IPS-NIHi11 (cell line): ENCODE data around the gene SAMHD1.
"Not testable (repeated sequence)": the region's sequence is repeated elsewhere in the genome, so short reads cannot be mapped to it uniquely, and the experiment has no call there.

Experiments
- DNase-seq: peaks from one replicate; pipeline ENCODE4 v3.0.0; 2012; ENCODE audit warnings: mixed read lengths, low spot score

Gene SAMHD1

DNA sequence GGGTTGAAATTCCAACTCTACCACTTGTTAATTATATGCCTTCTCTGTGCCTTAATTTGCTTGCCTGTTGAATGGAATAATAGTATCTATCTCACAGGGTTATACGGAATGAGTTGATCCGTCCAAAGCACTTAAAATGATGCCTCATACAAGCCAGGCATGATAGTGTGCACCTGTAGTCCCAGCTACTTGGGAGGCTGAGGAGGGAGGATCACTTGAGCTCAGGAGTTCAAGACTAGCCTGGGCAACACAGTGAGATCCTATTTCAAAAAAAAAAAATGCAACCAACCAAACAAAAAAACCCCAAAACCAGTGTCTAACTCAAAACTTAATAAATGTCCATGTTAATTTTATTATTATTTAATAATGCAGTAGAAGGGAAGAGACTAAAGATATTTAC lies 35.3 kb downstream of the SAMHD1 start:
- DNase-seq, result no peak

DNA sequence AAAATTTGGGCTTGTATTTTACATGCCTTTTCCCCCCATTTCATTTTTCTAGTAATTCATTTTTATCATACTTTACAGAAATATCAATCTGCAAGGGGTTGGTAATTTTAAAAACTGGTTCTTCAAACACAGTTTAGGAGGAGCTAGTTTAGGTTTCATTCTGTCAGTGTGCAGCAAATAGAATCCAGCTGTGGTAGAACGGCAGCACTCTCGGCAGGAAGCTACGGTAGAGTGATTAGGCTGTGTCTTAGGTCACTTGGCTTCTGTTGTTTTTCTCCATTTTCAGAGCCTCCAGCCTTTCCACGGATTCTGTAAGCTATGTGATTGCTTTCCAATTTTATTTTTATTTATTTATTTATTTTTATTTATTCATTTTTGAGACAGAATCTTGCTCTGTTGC lies 42.9 kb downstream of the SAMHD1 start:
- DNase-seq, result no peak

DNA sequence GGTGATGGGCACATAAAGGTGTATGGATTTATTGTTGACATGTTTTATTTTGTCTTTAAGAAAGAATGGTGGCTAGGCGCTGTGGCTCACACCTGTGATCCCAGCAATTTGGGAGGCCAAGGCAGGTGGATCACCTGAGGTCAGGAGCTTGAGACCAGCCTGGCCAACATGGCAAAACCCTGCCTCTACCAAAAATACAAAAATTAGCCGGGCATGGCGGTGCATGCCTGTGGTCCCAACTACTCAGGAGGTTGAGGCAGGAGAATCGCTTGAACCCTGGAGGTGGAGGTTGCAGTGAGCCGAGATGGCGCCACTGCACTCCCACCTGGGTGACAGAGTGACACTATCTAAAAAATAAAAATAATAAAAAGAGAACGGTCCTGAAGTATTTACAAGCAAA lies 45.4 kb downstream of the SAMHD1 start:
- not testable (repeated sequence) for DNase-seq

DNA sequence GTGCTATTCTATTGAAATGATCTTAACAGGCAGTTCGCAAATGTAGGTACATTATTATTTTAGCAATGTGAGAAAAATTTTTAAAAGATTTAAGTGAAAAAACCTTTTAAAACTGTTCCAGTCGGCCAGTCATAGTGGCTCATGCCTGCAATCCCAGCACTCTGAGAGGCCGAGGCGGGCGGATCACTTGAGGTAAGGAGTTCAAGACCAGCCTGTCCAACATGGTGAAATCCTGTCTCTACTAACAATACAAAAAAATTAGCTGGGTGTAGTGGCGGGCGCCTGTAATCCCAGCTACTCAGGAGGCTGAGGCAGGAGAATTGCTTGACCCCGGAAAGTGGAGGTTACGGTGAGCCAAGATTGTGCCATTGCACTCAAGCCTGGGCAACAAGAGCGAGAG lies 45.9 kb downstream of the SAMHD1 start:
- DNase-seq, result not testable (repeated sequence)

DNA sequence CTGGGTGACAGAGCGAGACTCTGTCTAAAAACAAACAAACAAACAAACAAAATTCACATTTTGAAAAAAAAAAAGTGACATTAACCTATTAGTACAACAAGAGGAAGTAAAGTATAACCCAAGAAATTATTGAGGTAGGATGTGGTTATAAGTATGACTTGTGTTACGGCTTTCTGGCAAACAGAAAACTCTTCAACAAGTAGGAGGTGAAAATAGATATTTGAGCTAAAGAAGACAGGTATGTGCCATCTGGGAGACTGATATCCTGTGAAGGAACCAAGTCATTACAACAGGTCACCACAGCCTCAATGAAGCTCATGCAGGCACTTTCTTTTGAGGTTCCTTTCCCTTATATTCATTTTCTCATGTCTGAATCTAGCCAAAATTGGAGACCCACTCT lies 46.8 kb downstream of the SAMHD1 start:
- DNase-seq, result no peak

DNA sequence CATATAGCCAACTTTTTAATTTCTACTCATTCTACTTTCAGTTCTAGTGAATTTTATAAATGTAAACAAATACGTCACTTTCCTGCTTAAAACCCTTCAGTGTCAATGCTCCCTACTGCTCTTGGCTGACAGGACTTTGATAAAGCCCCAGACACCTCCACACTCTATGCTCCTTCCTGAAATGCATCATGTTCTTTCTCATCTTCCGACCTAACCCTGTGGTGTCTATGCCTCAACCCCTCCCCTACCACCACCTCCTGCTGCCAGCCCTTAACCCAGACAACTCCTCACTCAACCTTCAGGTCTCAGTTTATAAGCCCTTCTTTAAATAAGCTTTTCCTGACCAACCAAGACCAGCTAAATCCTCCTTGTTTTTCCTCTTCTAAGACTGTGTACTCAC lies 56.5 kb downstream of the SAMHD1 start:
- DNase-seq, result no peak

DNA sequence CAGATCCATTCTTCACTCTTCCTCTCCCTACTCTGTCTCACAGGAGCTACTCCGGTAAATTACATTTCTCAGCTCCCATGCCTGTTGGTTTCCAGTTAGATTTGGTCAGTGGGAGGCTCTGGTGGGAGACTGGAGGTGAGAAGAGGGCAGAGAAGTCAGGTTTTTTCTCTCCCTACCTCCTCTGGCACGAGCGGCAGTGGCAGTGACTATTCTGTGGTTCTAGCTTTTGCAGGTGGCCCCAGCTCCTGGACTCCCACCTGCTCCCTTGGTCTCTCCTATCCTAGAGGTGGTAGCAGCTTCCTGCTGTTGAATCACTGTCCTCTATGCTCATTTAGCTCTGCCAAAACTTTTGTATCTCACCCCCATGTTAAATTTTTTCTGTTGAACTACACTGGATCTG lies 57.7 kb downstream of the SAMHD1 start:
- no peak for DNase-seq

DNA sequence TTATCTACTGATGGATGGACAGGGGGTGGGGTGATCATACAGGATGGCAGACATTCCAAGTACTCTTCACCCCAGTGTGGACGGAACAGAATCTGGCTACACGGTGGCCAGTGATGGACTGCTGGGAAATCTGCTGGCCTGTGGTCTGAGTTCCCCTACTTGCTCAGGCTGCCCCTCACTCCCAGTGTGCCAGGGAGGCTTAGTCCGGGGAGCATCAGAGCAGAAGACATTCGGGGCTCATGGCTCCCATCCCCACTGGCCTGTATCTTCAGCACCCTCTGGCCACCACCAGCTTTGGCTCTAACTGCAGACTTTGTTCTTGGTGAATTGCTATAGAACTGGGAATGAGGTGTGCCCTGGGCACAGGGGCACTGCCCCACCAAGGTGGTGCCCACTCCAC lies 60.3 kb downstream of the SAMHD1 start:
- no peak for DNase-seq

DNA sequence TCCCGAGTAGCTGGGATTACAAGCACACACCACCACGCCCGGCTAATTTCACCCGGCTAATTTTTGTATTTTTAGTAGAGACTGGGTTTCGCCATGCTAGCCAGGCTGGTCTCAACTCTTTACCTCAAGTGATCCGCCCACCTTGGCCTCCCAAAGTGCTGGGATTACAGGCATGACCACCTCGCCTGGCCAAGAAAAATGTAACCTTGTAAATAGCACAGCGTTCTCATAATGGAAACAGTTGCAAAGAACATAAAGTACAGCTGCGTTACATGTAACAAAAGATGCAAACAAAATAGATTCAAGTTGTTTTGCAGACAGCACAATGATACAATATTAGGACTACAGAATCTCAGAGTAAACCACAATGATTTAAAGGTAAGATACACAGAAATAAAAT lies 60.9 kb downstream of the SAMHD1 start:
- no peak for DNase-seq

DNA sequence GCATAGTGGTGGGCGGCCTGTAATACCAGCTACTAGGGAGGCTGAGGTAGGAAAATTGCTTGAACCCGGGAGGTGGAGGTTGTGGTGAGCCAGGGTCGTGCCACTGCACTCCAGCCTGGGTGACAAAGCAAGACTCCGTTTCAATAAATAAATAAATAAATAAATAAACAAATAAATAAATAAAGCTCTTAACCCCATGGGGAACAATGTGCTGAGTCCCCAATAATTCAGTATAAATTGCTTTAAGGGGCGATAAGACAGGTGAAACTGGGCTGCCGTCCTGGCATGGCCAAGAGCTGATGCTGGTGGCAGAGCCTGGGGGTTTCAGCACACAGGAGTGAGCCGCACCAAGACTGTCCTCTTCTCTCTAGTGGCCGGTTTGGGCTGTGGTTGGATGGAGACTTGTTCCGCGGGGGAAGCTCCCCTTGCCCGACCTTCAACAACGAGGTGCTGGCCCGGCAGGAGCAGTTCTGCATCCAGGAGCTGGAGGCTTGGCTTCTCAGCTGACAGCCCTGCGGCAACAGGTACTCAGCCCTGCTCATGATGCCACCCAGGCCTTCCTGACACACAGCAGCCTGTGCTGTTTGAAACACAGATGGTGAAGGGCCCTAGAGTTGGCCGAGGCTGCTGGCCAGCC lies 62.5 kb downstream of the SAMHD1 start:
- DNase-seq, result no peak

DNA sequence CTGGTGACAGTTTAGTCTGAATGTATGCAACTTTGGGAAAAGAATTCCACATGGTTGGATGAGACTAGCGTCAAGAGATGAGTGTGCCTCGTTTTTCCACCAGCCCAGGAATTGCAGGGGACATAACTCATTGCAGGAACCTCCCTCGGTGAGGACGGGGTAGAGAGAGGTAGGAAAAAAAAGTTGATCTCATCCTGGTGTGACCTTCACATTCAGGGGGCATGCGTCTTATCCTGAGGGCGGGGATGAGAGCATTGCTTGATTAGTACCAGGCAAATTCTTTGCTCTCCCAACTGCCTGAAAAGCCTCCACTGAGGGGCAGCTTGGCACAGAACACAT lies 63.8 kb downstream of the SAMHD1 start:
- no peak for DNase-seq

DNA sequence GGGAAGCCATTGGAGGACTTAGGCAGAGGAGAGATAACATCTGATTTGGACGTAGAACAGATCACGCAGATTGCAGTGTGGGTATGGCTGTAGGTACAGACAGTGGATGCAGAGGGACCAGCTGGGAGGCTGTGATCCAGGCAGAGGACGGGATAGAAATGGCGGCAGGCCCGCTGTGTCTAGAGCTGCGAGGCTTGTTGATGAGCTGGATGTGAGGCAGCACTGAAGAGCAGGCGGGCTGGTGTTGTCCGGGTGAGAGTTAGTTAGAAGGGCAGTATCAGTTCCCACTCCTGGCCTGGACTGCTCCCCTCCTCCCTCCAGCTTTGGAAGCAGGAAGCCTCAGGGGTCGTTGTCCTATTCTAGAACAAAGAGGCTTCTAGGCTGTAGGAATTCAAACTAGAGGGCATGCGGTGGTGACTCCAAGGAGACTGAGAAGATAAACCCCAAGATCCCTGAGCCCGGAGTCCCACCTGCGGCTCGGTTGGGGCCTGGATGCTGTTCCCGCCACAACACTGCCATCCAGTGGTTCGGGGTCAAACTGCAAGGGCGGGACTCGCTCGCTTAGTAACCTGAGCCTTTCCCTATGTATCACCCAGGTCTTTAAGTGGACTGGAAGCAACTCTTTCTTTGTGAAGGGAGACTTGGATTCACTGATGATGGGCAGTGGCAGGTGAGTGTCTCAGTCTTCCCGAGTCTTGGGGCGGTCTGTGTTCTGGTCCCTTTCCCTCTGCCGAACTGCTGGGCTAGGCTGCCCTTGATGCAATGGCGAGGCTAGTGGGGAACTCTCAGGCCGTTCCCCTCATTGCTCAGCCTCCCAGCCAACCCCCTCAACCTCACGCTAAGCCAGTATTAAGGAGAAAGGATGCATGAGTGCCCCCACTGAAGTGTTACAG lies 64.4 kb downstream of the SAMHD1 start:
- DNase-seq, result peak; percentile 95

DNA sequence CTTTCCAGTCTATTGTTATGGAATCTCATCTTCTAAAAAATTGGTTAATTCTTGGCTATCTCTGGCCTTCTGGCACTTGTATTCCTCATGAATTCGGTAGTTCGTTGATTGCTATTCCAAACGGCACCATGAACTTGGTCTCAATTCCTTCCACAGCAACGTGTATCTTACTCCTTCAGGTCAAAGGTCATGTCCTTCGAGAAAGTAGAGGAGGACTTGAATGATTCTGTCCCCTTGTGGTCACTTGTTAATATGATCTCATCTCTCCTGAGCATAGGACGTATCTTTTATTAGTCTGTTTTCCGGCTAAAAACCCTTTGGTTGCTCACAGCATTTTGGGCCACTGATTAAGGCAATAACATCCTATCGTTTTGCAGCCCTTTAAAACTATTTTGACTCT lies 66.2 kb downstream of the SAMHD1 start:
- peak; percentile 43 for DNase-seq

DNA sequence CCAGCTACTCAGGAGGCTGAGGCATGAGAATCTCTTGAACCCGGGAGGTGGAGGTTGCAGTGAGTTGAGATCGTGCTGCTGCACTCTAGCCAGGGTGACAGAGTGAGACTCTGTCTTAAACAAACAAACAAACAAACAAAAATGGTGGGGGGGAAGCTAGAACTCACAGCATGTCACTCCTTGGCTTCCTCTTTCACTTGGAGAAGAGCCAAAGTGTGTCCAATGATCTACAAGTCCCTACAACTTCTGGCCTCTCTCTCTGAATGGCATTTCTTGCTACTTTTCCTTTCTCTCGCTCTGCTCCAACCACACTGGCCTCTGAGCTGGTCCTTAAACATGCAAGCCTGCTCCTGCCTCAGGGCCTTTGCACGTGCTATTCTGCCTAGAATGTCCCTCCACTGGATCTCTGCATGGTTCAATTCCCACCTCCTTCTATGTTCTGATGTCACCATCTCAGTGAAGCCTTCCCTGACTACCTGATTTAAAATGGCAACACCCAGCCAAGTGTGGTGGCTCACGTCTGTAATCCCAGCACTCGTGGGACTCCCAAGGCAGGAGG lies 67.5 kb downstream of the SAMHD1 start:
- no peak for DNase-seq

DNA sequence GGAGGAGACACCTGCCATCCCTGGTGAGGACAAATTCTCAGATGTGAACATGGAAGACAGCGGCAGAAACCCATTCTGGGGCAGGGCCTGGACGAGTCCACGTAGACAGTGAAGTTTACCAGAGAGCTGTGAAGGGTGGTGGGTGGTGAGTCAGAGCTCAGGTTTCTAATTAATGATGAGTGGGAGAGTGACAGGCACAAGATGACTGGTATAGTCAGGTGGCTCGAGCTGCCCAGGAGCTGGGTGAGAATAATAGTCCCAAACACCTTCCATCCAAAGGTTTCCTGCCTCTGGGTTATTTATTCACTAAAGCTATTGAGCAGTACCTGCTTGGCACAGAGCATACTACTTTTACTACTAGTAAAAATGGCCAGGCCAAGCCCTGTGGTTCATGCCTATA lies 69.6 kb downstream of the SAMHD1 start:
- no peak for DNase-seq

DNA sequence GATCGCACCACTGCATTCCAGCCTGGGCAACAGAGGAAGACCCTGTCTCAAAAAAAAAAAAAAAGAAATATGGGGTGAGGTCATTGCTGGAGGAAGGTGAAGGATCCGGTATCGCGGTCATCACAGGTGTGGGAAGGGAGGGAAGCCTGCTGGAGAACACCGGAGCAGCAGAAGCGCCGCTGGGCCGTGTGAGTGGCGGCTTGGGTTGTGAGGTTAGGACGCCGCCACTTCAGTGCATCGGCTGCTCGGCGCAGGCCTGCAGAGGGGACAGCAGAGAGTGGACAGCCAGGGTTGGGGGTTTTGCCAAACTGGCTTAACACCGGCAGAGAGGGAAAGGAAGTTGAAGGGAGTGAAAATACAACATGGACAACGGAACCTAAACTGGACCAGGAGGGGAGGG lies 70.2 kb downstream of the SAMHD1 start:
- DNase-seq, result no peak

DNA sequence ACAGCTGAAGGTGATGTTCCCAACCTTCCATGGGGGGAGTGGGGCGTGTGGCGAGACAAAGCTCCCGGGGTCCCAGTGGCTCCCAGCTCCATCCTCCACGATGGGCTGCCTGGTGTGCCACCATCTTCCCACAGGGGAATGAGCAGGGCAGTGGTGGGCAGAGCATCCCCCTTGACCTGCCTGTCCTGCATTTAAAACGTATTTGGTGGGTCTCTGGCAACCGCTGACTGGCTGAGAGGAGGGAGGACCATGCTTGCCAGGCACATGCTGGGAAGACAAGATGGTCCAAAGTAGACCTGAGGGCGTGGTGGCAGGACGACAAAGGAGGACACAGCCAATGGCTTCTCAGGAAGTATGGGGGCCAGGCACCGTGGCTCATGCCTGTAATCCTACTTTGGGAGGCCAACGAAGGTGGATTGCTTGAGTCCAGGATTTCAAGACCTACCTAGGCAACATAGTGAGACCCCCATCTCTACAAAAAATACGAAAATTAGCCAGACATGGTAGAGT lies 70.7 kb downstream of the SAMHD1 start:
- DNase-seq, result no peak

DNA sequence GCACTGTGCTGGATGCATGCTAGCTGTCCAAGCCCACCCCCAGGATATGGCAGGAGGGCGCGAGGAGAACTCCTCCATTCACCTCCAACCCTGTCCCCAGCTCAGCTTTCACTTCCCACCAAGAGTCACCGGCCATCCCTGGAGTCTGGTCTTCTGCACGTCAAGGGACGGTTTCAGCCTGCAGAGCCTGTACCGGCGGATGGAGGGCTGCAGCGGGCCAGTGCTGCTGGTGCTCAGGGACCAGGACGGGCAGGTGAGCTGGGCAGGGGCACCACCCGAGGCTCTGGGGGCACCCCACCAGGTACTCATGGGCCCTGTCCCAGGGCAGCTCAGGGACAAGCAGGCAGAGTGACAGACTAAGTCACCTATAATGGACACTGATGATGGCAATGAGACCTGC lies 72.6 kb downstream of the SAMHD1 start:
- no peak for DNase-seq

DNA sequence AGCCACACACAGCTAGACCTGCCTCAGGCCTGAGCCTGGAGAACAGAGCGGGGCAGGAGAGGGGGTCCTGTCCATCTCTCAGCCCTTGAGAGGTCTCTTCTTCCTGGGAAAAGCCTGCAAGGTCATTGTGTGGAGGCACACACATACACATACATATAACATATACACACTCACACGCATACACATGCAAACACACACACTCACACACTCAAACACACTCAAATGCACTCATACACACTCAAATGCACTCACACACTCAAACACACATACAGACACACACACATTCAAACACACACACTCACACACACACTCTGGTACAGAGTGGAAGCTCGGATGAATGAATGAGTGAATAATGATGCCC lies 75.1 kb downstream of the SAMHD1 start:
- DNase-seq, result no peak

DNA sequence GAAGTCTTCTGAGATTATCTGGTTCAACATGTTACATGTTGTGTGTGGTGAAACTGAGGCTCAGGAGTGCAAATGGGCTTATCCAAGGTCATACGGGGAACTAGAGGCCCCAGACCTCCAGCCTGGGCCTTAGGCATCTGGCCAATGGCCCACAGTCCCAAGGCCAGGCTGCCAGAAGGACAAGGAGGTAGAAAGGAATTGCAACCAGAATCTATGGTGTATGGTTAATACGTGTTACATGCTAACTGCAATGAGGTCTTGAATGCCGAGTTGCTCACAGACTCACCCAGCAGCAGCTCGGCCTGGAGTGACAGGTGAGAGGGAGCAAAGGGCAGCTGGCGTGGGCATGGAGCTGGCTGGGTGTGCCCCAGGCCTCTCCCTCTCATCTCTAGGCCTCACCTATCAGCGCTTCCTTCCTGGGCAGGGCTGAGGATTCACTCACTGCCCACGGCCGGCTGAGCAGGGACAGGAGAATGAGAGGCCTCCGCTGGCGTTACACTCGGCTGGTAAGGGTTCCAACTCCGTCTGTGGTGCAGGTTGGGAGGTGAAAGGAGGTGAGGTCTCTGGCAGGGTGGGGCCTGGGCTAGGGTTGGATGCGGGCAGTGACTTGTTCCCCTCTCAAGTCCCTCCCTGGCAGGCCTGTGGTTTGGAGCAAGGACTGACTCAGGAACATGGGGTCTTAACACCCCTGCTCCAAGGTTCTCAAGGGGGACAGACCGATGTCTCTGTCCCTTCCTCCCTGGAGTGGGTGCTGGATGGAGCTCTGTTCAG lies 75.6 kb downstream of the SAMHD1 start, which contains the start of gene TLDC2:
Gene TLDC2 (plus strand): TSS at position 437 of the 771 bp plus-strand sequence. CDS start 37 bp downstream, at position 474.
- DNase-seq, result no peak

DNA sequence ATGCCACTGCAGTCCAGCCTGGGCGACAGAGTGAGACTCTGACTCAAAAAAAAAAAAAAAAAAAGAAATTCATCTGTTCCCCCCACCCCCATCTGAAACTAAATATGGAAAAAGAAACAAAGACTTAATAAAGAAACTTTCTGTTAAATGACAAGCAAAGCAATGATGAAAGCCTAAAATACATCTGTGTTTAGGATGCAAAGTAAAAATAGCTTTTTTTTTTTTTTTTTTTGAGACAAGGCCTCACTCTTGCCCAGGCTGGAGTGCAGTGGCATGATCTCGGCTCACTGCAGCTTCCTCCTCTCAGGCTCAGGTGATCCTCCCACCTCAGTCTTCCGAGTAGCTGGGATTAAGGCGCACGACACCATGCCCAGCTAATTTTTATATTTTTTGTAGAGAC lies 76.4 kb downstream of the SAMHD1 start:
- not testable (repeated sequence) for DNase-seq

DNA sequence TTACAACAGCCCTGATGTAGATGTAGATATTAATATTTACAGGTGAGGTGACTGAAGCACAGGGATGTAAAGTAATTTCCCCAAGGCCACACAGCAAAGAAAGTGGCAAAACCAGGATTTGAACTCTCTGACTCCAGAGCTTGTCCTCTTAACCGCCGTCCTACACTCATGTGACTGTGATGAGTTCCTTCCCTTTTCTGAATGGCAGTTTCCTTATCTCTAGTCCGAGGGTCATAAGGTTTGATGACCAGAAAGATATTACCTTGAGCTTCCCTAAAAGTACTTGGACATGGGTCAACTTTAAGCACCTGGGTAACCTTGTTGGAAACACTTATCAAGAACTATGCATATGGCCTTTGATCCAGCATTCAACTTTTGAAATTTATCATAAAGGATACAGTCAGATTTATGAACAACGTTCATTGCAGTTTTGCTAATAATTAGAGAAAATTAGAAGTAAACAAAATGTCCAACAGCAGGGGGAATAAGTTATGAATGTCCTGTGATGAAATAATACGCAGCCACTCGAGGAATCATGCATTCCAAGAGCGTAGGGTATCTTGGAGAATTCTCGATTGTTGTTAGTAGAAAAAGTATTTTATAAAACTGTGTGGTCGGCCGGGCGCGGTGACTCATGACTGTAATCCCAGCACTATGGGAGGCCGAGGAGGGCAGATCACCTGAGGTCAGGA lies 77.9 kb downstream of the SAMHD1 start:
- DNase-seq, result no peak
